GM06990 (cell line): ENCODE data around the gene KCNK4.
"Not testable (repeated sequence)": the region's sequence is repeated elsewhere in the genome, so short reads cannot be mapped to it uniquely, and the experiment has no call there.

Source experiments
- DNase-seq: peaks from one replicate; pipeline ENCODE4 v3.0.0-alpha.2; 2011; ENCODE audit not compliant: insufficient read length; ENCODE audit errors: extremely low read depth
- H3K27me3 ChIP-seq: replicated peaks from 2 replicates; pipeline ENCODE4 v1.6.0; 2011; ENCODE audit warnings: low read length; ENCODE audit not compliant: control insufficient read depth, insufficient read depth
- H3K36me3 ChIP-seq: 2 replicates; pipeline ENCODE4 v1.5.1; 2011; ENCODE audit warnings: low read length; ENCODE audit not compliant: control insufficient read depth, insufficient read depth
- H3K4me3 ChIP-seq: replicated peaks from 2 replicates; pipeline ENCODE4 v1.5.1; 2011; ENCODE audit warnings: low read depth, mild to moderate bottlenecking, control low read depth, low read length
- TF ChIP-seq, protein P1 (sequence below): IDR thresholded peaks from 2 replicates; pipeline ENCODE4 v1.5.1; 2011; ENCODE audit warnings: low read length, control low read depth, mild to moderate bottlenecking, inconsistent platforms; ENCODE audit not compliant: insufficient read depth, poor library complexity, severe bottlenecking

Gene KCNK4

DNA sequence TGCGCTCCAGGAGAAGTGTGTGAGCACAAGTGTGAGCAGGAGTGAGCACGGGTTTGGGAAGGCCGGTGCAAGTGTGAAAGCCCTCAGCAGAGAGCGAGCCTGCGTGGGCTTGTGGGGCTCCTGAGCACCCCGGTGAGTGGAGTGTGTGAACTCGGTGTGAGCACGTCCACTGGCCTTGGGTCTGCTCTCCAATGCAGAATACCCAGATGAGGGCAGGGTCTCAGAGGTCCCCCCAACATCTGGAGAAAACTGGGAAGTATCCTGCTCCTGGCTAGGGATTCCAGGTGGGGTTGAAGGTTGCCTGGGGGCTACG, 15.4 kb downstream of the KCNK4 start:
- TF ChIP-seq, protein P1, sequence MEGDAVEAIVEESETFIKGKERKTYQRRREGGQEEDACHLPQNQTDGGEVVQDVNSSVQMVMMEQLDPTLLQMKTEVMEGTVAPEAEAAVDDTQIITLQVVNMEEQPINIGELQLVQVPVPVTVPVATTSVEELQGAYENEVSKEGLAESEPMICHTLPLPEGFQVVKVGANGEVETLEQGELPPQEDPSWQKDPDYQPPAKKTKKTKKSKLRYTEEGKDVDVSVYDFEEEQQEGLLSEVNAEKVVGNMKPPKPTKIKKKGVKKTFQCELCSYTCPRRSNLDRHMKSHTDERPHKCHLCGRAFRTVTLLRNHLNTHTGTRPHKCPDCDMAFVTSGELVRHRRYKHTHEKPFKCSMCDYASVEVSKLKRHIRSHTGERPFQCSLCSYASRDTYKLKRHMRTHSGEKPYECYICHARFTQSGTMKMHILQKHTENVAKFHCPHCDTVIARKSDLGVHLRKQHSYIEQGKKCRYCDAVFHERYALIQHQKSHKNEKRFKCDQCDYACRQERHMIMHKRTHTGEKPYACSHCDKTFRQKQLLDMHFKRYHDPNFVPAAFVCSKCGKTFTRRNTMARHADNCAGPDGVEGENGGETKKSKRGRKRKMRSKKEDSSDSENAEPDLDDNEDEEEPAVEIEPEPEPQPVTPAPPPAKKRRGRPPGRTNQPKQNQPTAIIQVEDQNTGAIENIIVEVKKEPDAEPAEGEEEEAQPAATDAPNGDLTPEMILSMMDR, result no peak
- H3K4me3 ChIP-seq, result peak overlapping the region; percentile 83
- no peaks in the 10 kb centered on the region for H3K27me3 ChIP-seq
- peaks cover 5% of the 10 kb centered on the region for H3K36me3 ChIP-seq
- DNase-seq, result no peak

- no peak for DNase-seq
- TF ChIP-seq, protein P1, result no peak
- H3K4me3 ChIP-seq, result peak overlapping the region; percentile 83
- no peaks in the 10 kb centered on the region for H3K27me3 ChIP-seq
- peaks cover 5% of the 10 kb centered on the region for H3K36me3 ChIP-seq
Observed at GRCh38 chr11:64306876-64307622, 15.9 kb downstream of the KCNK4 start.

DNA sequence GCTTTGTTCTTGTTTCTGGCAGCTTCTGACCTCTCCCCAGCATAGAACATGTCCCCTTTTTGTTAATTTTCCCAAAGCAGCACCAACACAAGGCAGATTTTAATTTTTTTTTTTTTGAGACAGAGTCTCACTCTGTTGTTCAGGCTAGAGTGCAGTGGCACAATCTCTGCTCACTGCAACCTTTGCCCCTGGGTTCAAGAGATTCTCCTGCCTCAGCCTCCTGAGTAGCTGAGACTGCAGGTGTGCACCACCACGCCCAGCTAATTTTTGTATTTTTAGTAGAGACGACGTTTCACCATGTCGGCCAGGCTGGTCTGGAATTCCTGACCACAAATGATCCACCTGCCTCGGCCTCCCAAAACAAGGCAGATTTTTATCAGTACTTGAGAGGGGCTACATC, 16.7 kb downstream of the KCNK4 start:
- not testable (repeated sequence) for DNase-seq, H3K27me3 ChIP-seq, H3K4me3 ChIP-seq, H3K36me3 ChIP-seq

DNA sequence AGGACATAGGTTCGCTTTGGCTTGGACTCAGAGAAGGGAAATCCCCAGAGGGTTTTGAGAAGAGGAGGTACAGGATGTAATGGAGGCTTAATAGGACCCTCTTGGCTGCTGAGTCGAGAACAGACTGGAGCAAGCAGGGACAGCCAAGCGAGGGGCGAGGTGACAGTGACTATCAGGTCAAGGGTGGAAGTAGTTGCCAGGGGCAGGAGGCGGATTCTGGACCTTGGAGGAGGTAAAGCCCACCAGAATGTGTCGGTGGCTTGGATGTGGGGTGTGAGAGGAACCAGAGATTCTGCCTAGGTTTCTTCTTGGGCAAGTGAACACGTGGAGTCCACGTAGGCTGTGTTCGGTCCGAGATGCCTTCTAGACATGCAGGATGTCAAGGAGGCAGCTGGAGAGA, 21.8 kb downstream of the KCNK4 start:
- H3K36me3 ChIP-seq, result peaks cover 16% of the 10 kb centered on the region

GRCh38 chr11:64313491-64314145, 22.5 kb downstream of the KCNK4 start:
- TF ChIP-seq, protein P1, result no peak
- H3K27me3 ChIP-seq, result no peaks in the 10 kb centered on the region
- no peak overlapping the region for H3K4me3 ChIP-seq
- no peak for DNase-seq
- H3K36me3 ChIP-seq, result peaks cover 16% of the 10 kb centered on the region

More for the DNA sequence above, 21.8 kb downstream of the KCNK4 start:
- no peaks in the 10 kb centered on the region for H3K27me3 ChIP-seq
- H3K4me3 ChIP-seq, result no peak overlapping the region
- DNase-seq, result no peak
- TF ChIP-seq, protein P1, result no peak

GRCh38 chr11:64314146-64314804, 23.2 kb downstream of the KCNK4 start:
- no peak for DNase-seq
- Histone ChIP-seq H3K4me3 (no peak overlapping the region), H3K36me3 (peaks cover 16% of the 10 kb centered on the region), H3K27me3 (no peaks in the 10 kb centered on the region)
- TF ChIP-seq, protein P1, result no peak
